ENCODE results near the gene DYRK1B. TPM values are rescaled to one million over a fixed set of nuclear protein-coding genes. Genes with fewer than 3 reads are reported as not detected.

Gene DYRK1B
- total RNA-seq, 1 experiment from 2014 or later = 16.0 TPM

DNA sequence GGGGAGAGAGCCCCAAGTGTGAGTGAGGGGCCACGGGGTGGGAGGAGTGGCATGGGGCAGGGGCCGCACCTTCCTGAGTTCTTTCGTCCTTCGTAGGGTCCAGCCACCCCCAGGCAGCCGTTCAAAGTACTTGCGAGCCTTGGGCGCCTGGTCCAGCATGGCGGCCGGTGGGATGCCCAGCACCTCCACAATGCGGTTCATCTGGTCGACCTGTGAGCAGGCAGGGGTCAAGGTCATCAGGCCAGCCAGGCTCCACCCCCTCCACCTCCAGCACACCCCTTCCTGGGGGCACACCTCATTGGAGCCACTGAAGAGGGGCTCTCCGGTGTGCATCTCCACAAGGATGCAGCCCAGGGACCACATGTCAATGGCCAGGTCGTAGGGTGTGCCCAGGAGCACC lies 6.7 kb downstream of the DYRK1B start:
- TF ChIP-seq, protein P1, sequence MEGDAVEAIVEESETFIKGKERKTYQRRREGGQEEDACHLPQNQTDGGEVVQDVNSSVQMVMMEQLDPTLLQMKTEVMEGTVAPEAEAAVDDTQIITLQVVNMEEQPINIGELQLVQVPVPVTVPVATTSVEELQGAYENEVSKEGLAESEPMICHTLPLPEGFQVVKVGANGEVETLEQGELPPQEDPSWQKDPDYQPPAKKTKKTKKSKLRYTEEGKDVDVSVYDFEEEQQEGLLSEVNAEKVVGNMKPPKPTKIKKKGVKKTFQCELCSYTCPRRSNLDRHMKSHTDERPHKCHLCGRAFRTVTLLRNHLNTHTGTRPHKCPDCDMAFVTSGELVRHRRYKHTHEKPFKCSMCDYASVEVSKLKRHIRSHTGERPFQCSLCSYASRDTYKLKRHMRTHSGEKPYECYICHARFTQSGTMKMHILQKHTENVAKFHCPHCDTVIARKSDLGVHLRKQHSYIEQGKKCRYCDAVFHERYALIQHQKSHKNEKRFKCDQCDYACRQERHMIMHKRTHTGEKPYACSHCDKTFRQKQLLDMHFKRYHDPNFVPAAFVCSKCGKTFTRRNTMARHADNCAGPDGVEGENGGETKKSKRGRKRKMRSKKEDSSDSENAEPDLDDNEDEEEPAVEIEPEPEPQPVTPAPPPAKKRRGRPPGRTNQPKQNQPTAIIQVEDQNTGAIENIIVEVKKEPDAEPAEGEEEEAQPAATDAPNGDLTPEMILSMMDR (conservative IDR thresholded peaks at IDR 0.05; ENCODE audit: low read depth, low read length) = no peak
- TF ChIP-seq EZH2 (IDR thresholded peaks at IDR 0.05; ENCODE audit: borderline replicate concordance, low read depth, low read length, poor library complexity, severe bottlenecking) = no peak
- no TSS peak for BruUV-seq (replicated peaks)
- Histone ChIP-seq H3K36me3 (ENCODE audit: insufficient read depth, low read length, poor library complexity, severe bottlenecking) (peaks cover 12% of the 10 kb centered on the region), H3K4me1 (ENCODE audit: insufficient read depth, low read length, poor library complexity, severe bottlenecking) (no peaks in the 10 kb centered on the region), H3K27ac (ENCODE audit: low read depth, low read length, poor library complexity, severe bottlenecking) (no peak overlapping the region), H3K4me3 (ENCODE audit: low read depth, low read length, poor library complexity, severe bottlenecking) (no peak overlapping the region), H3K27me3 (replicated peaks; ENCODE audit: insufficient read depth, low read depth, low read length, poor library complexity) (no peaks in the 10 kb centered on the region), H3K9me3 (ENCODE audit: low read depth, low read length, poor library complexity, severe bottlenecking) (no peaks in the 10 kb centered on the region)
- ChIA-PET POLR2A (ENCODE audit: low non-redundant PET) (no interaction called here), CTCF (no interaction called here)
- no peak for DNase-seq (ENCODE audit: low spot score)
- intact Hi-C loops (cut with micrococcal nuclease; ENCODE audit: unreplicated experiment) = no loop called here

DNA sequence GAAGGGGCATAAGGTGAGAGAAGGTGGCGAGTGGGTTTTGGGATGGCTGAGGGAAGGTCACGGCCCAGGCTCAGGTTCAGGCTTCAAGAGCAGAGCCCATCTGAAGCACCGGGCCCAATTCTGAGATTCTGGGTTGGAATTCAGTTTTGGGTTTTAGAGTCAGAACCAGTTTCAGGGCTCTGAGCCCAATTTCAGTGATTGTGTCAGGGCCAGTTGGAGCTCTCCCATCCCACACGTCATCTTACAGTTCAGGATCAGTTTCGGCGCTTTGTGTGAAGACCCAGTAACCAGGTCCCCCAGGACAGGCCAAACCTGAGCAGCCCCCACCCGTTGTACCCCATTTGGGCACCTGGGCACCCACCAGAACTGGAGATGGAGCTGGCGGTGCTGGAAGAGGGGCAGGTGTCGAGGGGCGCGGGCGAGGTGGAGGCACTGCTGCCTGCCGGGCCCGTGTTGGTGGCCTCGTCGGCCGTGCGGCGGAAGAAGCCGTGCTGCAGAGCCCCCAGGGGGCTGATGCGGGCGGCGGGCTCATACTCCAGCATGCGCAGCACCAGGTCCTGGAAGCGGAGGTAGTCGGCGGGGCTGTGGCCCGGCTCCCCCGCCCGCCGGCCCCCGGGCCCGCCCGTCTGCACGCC lies 7.5 kb downstream of the DYRK1B start:
- Histone ChIP-seq H3K9me3 (ENCODE audit: low read depth, low read length, poor library complexity, severe bottlenecking) (no peaks in the 10 kb centered on the region), H3K4me3 (ENCODE audit: low read depth, low read length, poor library complexity, severe bottlenecking) (no peak overlapping the region), H3K27ac (ENCODE audit: low read depth, low read length, poor library complexity, severe bottlenecking) (no peak overlapping the region), H3K4me1 (ENCODE audit: insufficient read depth, low read length, poor library complexity, severe bottlenecking) (no peaks in the 10 kb centered on the region), H3K36me3 (ENCODE audit: insufficient read depth, low read length, poor library complexity, severe bottlenecking) (peaks cover 12% of the 10 kb centered on the region), H3K27me3 (replicated peaks; ENCODE audit: insufficient read depth, low read depth, low read length, poor library complexity) (no peaks in the 10 kb centered on the region)
- DNase-seq (ENCODE audit: low spot score) = no peak
- ChIA-PET POLR2A (ENCODE audit: low non-redundant PET) (no interaction called here), CTCF (no interaction called here)
- TF ChIP-seq, protein P1 (conservative IDR thresholded peaks at IDR 0.05; ENCODE audit: low read depth, low read length) = no peak
- TF ChIP-seq EZH2 (IDR thresholded peaks at IDR 0.05; ENCODE audit: borderline replicate concordance, low read depth, low read length, poor library complexity, severe bottlenecking) = no peak
- intact Hi-C loops (cut with micrococcal nuclease; ENCODE audit: unreplicated experiment) = no loop called here
- BruUV-seq (replicated peaks) = no TSS peak

DNA sequence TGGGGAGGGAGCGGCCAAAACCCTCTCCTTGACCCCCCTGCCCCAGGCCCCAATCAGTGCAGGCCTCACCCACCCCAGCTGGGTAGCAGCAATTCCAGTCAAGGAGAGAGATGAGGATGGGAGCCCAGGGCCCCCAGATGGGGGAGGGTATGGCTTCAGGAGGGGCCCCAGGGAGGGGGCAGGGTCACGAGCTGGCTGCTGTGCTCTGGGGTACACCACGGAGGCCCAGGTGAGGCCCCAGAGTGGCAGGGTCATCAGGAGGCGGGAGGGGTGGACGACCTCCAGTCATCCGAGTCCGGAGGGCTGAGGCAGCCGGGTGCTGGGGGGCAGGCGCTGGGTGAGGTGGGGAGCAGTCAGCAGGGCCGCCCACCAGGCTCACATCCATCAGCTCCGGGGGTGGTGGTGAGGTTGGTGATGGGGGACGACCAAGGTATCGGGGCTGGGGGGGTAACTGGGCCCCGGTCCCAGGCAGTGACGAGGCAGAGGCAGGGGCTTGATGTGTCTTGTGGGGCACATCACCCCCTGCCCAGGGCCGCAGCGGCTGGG lies 8.4 kb downstream of the DYRK1B start:
- DNase-seq (ENCODE audit: low spot score) = no peak
- H3K4me3 ChIP-seq (ENCODE audit: low read depth, low read length, poor library complexity, severe bottlenecking) = no peak overlapping the region
- TF ChIP-seq, protein P1 (conservative IDR thresholded peaks at IDR 0.05; ENCODE audit: low read depth, low read length) = no peak
- TF ChIP-seq EZH2 (IDR thresholded peaks at IDR 0.05; ENCODE audit: borderline replicate concordance, low read depth, low read length, poor library complexity, severe bottlenecking) = no peak
- ChIA-PET CTCF (no interaction called here), POLR2A (ENCODE audit: low non-redundant PET) (no interaction called here)
- H3K36me3 ChIP-seq (ENCODE audit: insufficient read depth, low read length, poor library complexity, severe bottlenecking) = peaks cover 9% of the 10 kb centered on the region
- no peak overlapping the region for H3K27ac ChIP-seq (ENCODE audit: low read depth, low read length, poor library complexity, severe bottlenecking)
- intact Hi-C loops (cut with micrococcal nuclease; ENCODE audit: unreplicated experiment) = no loop called here
- H3K9me3 ChIP-seq (ENCODE audit: low read depth, low read length, poor library complexity, severe bottlenecking) = no peaks in the 10 kb centered on the region
- BruUV-seq (replicated peaks) = no TSS peak
- no peaks in the 10 kb centered on the region for H3K4me1 ChIP-seq (ENCODE audit: insufficient read depth, low read length, poor library complexity, severe bottlenecking)
- no peaks in the 10 kb centered on the region for H3K27me3 ChIP-seq (replicated peaks; ENCODE audit: insufficient read depth, low read depth, low read length, poor library complexity)

All from A673 (cell line).